IPS-NIHi7 (cell line): ENCODE data around the gene GMIP.
"Not testable (repeated sequence)": the region's sequence is repeated elsewhere in the genome, so short reads cannot be mapped to it uniquely, and the experiment has no call there.

Experiments used
- DNase-seq: peaks from one replicate; pipeline ENCODE4 v3.0.0; 2012; ENCODE audit warnings: mixed read lengths; ENCODE audit errors: extremely low spot score

Gene GMIP

DNA sequence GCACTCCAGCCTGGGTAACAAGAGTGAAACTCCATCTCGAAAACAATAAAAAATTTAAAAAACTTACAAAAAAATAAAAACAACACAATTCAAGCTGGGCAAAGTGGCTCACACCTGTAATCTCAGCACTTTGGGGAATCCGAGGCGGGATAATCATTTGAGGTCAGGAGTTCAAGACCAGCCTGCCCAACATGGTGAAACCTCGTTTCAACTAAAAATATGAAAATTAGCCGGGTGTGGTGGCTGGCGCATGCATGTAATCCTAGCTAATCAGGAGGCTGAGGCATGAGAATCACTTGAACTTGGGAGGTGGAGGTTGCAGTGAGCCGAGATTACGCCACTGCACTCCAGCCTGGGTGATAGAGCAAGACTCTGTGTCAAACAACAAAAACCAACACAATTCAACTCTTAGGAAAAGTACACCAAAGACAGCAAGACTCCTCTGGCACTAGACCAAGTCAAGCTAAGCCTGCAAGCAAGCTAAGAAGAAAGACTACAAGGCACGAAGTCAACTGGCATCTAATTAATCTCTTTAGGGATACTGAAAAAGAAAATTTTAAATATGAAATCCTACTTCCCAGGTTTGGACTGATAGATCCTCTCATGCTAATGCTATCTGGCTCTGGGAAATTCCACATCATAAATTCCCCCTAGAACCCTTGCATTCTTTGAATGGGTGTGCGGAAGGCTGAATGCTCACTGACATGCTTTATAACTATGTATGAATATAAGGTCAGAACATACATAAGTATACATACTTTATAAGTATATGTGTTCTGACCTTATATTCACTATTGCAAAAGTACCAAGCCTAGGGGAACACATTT is 32.9 kb downstream of the GMIP start:
- DNase-seq, result no peak

DNA sequence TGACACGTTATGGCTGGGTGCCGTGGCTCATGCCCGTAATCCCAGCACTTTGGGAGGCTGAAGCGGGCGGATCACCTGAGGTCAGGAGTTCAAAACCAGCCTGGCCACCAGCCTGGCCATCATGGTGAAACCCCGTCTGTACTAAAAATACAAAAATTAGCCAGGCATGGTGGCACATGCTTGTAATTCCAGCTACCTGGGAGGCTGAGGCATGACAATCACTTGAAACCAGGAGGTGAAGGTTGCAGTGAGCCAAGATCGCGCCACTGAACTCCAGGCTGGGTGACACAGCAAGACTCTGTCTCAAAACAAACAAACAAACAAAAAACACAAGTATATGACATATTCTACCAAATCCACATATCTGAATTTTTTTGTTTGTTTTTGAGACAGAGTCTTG is 36.8 kb downstream of the GMIP start:
- not testable (repeated sequence) for DNase-seq

DNA sequence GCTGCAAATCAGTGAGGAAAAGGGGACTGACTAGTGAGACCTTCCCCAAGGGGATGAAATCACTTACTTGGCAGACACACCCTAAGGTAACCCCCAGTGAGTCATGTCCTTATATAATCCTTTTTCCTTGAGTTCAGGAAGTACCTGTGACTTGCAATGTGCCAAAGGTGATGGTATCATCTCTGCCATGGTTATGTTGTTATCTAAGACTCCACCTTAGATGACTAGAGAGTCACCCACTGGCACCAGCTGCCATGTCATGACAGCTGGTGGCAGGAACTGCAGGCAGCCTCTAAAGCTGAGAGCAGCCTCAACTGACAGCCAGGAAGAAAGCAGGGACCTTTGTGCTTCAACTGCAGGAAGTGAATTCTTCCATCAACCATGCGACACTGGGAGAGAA is 37.4 kb downstream of the GMIP start:
- no peak for DNase-seq

- no peak for DNase-seq
Observed at GRCh38 chr19:19602713-19603324, 40.6 kb downstream of the GMIP start.

DNA sequence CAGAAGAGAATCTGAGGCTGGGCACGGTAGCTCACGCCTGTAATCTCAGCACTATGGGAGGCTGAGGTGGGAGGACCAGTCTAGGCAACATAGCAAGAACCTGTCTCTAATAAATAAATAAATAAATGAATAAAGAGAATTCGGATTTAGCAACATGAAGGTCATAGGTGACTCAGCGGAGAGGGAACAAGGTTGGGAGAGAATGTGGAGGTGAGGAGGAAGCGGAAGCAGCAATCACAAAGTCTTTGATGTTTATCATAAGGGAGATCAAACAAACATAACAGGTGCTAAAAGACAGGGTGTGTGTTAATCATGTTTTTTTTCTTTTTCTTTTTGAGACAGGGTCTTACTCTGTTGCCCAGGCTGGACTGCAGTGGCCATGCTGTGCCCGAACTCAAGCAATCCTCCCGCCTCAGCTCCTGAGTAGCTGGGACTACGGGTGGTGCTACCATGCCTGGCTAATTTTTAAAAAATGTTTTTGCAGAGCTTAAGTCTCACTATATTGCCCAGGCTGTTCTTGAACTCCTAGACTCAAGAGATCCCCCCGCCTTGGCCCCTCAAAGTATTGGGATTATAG is 41.2 kb downstream of the GMIP start:
- DNase-seq, result no peak

DNA sequence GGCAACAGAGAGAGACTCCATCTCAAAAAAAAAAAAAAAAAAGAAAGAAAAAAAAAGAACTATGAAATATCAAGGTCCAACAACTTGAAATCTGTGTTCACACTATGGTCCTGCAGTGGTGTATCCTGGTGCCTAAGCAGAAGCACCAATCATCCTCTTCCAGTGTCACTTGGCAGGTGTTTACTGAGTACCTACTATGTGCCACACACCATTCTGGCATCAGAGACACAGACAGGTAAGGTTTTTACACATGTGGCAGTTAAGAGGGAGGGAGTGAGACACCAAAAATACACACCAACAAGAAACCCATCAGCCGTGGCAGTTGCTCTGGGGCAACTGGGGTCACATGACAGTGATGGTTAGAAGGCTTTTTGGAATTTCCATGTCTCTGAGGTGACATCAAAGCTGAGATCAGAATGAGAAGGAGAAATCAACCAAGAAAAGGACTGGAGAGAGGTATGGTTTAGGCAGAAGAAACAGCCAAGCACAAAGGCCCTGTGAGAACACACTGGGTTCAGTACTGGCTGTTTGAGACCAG is 42.6 kb downstream of the GMIP start:
- no peak for DNase-seq

DNA sequence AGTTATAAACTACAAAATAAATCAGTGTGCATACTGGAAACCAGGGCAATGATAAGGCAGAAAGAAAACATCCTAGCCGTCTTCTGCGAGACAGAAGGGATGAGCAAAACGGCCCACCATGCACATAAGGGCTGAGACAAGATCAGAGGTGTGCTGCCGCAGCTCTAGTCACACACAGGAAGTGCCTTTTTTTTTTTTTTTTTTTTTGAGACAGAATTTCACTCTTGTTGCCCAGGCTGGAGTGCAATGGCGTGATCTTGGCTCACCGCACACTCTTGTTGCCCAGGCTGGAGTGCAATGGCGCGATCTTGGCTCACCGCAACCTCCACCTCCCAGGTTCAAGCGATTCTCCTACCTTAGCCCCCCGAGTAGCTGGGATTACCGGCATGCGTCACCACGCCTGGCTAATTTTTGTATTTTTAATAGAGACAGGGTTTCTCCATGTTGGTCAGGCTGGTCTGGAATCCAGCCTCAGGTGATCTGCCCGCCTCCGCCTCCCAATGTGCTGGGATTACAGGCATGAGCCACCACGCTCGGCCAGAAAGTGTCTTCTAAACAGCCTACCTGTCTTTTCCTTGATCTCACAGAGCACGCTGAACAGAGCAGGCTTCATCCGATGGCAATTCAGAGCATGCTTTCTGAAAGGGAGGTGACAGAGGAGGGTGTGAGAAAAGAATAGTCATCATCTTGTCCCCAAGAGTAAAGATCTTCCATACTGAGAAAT is 44.6 kb downstream of the GMIP start:
- DNase-seq, result not testable (repeated sequence)

DNA sequence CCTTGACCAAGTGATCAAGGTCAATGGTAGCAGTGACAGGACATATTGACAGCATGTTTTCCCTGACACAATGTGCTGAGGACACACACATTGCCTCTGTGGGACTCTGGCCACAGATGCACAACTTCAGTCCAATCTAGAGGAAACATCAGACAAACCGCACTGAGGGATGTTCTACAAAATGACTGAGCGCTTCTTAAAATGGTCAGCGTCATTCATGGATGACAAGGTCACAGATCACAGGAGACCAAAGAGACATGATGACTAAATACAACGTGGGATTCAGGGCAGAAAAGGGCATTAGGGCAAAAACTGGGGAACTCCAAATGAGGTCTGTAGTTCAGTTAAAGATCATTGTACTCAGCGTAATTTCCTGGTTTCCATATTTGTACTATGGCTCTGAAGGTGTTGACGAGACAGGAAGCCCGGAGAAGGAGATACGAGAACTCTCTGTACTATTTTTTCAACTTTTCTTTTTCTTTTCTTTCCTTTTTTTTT is 45.6 kb downstream of the GMIP start:
- DNase-seq, result no peak

DNA sequence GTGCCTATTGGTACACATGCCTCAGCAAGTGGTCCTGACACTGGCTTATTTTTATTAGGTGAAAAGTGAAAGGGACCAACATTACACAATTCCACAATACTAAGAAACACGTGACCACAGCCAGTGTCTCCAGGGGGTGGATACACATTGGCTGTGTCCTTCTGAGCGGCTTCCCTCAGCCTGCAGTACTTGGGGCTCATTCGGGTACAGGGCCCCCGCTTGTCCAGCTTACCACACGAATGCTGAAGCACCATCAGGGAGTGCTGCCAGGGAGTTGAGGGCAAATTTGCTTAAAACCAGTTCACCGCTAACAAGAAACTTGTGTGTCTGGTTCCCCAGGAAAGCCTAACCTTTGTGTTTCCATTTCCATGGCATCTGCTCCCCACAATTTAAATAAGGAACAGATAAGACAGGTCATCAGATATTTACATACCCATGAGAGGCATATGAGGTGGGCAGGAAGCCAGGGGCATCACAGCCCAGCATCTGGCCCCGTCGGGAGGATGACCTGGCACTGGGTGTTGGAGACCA is 48.2 kb downstream of the GMIP start:
- no peak for DNase-seq

- DNase-seq, result no peak
Observed at GRCh38 chr19:19594381-19594780, 49.1 kb downstream of the GMIP start.

- DNase-seq, result no peak
Observed at GRCh38 chr19:19592690-19593089, 50.8 kb downstream of the GMIP start.

DNA sequence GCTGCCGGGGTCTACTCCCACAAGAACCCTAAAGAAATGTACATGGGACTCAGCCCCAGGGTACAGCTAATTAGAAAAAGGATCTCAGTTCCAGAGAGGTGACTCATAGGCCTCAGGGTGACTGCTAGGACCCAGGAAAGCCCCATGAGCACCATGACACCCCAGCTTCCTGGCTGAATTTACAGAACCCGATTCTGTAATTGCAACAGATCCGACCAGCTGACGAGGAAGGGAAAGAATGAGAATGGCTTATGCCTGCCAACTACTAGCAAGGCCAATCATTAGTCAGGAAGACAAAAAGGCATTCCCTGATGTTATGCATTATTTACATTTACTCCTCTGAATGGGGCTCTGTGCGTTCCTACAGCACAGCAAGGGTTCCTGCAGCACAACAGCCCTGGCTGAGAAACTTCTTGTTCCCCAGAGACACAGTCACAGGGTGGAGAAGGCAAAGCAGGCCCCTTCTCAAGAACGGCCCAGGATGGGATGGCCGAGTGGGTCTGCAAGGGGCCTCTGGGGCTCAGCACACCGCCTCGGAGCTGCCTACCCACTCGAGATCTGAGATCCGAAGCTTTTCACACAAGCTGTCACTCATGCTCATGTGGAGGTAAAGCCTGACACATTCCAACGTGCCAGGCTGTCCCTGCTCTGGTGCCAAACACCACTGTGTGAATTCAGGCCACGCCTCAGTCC is 52.2 kb downstream of the GMIP start:
- peak; percentile 64 for DNase-seq

DNA sequence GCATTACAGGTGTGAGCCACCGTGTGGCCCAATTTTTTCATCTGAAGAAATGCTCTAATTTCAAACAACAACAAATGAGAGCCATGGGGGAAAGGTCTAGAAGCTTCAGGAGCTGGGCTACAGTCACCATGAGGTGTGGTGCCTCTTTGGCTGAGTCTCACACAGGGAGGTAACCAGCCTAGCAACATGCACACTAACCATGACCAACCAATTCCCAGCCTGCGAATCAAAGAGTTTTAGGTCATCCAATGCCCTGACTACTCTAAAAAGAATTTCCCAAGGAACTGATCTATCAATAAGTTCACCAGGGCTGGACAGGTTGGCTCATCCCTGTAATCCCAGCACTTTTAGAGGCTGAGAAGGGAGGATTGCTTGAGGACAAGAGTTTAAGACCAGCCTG is 54.9 kb downstream of the GMIP start:
- DNase-seq, result no peak

DNA sequence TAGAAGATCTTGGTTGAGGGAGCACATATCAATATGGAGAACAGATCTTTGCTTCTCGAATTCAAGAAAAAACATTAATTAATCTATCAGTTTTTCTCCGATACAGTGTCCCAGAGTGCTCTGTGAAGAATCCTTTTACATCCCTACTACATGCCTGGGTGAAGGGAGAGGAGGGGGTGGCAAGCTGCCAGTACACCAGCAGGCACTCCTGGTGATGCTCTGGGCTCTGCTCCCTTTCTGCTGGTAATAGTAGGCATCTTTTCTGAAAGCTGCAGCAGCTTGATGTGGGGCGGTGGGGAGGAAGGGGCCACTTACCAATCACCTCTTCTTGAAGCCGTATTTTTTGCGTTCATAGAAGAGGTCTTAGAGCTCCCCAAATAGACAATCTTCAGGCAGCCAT is 55.7 kb downstream of the GMIP start:
- no peak for DNase-seq

DNA sequence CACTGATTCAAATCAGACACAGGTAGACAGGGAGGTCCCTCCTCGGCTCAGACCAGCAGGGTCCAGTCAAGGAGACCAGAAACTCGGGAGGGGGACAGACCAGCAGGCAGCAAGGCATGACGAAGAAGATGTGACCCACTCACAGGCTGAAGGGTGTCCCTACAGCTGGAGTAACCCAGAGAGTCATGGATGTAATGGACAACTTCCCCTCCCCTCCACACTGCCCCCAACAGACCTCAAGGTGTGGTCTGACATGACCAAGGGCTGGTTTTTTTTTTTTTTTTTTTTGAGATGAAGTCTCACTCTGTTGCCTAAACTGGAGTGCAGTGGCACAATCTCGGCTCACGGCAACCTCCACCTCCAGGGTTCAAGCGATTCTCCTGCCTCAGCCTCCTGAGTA is 59.1 kb downstream of the GMIP start:
- no peak for DNase-seq

DNA sequence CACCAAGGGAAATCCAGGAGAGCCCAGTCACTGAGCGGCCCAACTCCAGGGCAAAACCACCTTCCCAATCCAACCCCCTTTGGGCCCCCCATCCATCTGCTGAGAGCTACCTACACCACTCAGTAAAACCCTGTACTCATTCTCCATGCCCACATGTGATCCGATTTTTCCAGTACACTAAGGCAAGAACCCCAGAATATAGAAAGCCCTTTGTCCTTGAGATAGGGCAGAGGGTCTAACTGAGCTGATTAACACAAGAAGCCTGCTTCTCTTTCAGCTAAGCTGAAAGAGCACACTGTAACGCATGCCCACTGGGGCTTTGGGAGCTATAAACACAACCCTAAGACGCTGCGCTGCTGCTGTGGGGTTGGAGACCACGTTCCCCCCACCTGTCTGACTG is 61.0 kb downstream of the GMIP start:
- DNase-seq, result no peak

DNA sequence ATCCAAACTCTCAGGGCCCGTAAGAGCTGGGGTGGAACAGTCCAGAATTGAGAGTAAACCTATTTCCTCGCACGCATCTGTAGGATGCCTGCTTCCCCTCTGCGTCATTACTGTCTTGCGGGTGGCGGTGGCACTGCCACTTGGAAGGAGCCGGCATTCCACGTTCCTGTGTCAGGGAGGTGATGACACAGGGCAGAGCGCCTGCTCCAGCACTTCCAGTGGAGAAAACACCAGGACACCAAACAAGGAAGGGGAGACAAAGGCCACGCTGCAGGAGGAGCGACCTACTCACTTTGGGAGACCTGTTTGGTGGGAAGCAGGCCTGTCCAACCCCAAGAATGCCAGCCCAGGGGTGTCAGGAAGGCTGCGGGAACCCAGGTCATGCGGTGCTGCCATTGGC is 62.1 kb downstream of the GMIP start:
- DNase-seq, result no peak

DNA sequence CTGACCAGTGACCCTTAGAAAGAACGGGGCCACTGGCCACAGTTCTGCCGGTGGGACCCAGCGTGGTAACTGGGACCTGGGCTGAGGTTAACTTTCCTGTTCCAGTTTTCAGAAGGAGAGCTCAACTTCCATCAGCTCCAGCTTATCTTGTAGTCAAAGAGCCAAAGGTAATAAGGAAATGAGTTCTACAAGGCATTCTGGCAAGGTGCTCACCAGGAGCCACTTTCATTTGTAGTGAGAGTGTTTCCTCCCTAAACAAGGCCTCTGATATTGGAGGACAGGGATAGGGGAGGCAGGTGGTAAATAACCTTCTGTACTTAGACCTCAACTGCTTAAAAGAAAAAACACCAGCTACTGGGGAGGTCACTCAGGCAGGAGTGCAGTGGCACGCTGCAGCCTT is 63.0 kb downstream of the GMIP start:
- no peak for DNase-seq

DNA sequence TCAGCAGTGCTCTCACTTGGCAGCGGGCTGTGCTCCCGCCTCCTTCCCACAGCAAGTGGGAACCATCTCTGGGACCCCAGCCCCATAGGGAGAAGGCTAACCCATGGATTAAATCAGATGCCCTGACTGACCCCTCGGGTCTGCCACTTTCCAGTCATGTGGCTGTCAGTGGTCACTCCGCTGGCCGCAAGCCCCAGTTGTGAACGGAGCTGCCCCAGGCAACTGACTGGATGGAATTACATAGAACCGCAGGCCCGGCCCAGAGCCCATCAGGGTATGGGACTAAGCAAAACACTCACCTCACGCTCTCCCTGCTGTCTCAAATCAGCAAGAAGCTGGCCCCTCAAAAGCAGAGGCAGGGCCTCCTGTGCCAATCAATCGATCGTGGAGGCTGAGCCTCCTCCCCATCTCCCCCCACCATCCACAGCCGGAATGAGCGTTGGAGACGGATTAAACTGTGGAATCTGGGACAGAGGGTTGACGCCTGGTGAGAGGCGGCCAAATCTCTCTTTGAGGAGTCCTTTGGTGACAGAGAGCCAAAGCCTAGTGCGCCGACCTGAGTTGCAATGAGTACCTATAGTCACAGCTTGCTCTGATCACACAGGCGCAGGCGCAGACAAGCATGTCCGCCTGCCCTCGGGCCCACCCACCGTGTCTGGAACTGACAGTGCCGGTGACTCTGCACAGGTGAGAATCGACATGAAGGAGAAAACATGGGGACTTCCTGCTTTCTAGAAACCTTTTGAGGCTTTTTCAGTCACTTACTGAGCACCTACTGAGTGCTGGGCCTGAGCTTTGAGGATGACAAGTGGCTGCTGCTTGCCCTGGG is 63.7 kb downstream of the GMIP start:
- no peak for DNase-seq
